OCI-LY3 (cell line): Measurements from ENCODE around the gene ORM1.

Experiments
- EZH2phosphoT487 ChIP-seq: fragments of 200-600 bp; shearing (Covaris generic); IDR thresholded peaks from 2 replicates; pipeline ENCODE4 v1.6.1; 2018; ENCODE audit warnings: antibody characterized with exemption, mixed run types, low read depth
- TF ChIP-seq, protein P1 (sequence below): fragments of 200-600, 300-600 bp; sonication (generic); IDR thresholded peaks from 2 replicates; pipeline ENCODE4 v1.5.1; 2014; ENCODE audit warnings: antibody characterized with exemption, low read length, low read depth

DNA sequence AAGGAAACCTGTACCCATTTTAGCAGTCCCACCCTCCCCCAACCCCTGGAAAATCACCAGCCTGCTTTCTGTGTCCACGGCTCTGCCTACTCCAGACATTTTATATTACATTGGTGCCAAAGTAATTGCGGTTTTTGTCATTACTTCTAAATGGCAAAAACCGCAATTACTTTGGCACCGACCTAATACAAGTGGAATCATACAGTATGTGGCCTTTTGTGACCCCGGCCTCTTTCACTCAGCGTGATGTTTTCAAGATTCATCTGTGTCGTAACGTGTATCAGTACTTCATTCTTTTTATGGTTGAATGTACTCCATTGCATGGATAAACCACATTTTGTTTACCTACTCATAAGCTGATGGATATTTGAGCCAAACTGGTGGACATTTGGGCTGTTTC is 9.7 kb upstream of the ORM1 start:
- TF ChIP-seq, protein P1, sequence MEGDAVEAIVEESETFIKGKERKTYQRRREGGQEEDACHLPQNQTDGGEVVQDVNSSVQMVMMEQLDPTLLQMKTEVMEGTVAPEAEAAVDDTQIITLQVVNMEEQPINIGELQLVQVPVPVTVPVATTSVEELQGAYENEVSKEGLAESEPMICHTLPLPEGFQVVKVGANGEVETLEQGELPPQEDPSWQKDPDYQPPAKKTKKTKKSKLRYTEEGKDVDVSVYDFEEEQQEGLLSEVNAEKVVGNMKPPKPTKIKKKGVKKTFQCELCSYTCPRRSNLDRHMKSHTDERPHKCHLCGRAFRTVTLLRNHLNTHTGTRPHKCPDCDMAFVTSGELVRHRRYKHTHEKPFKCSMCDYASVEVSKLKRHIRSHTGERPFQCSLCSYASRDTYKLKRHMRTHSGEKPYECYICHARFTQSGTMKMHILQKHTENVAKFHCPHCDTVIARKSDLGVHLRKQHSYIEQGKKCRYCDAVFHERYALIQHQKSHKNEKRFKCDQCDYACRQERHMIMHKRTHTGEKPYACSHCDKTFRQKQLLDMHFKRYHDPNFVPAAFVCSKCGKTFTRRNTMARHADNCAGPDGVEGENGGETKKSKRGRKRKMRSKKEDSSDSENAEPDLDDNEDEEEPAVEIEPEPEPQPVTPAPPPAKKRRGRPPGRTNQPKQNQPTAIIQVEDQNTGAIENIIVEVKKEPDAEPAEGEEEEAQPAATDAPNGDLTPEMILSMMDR, result no peak
- TF ChIP-seq EZH2phosphoT487, result no peak
